GM21528 (cell line): Measurements from ENCODE around the gene OR9Q2.
"Not testable (repeated sequence)": the region's sequence is repeated elsewhere in the genome, so short reads cannot be mapped to it uniquely, and the experiment has no call there.

Experiments used
- ATAC-seq: cut with Tn5 transposase; IDR thresholded peaks from one replicate; pipeline ENCODE4 v1.9.1; 2021; ENCODE audit warnings: mild to moderate bottlenecking, moderate library complexity; ENCODE audit not compliant: unreplicated experiment, low FRiP score

OR9Q2 gene

GRCh38 chr11:58188770-58189169 lies at the start of gene OR9Q2:
TSS of gene OR9Q2 (plus strand) at chr11:58189070. CDS start at chr11:58190491, 1,421 bp downstream.
- ATAC-seq: no peak

GRCh38 chr11:58142761-58143160 lies 46.1 kb upstream of the OR9Q2 start:
- ATAC-seq: no peak

- no peak for ATAC-seq
These were observed 36.1 kb upstream of the OR9Q2 start for GRCh38 chr11:58152781-58153180.

GRCh38 chr11:58164389-58164788 lies 24.5 kb upstream of the OR9Q2 start:
- ATAC-seq: no peak

GRCh38 chr11:58164990-58165389 lies 23.9 kb upstream of the OR9Q2 start:
- no peak for ATAC-seq

GRCh38 chr11:58165504-58166106 lies 23.3 kb upstream of the OR9Q2 start:
- ATAC-seq: no peak

GRCh38 chr11:58177409-58178054 lies 11.3 kb upstream of the OR9Q2 start:
- no peak for ATAC-seq

GRCh38 chr11:58178444-58178843 lies 10.4 kb upstream of the OR9Q2 start:
- ATAC-seq: no peak

GRCh38 chr11:58179648-58180047 lies 9.2 kb upstream of the OR9Q2 start:
- ATAC-seq: no peak

GRCh38 chr11:58186938-58187337 lies 1.9 kb upstream of the OR9Q2 start:
- ATAC-seq: no peak

- ATAC-seq: no peak
These were observed 3.4 kb downstream of the OR9Q2 start for GRCh38 chr11:58192229-58192628.

- no peak for ATAC-seq
These were observed 4.5 kb downstream of the OR9Q2 start for GRCh38 chr11:58193391-58193790.

GRCh38 chr11:58195939-58196338 lies 7.1 kb downstream of the OR9Q2 start:
- no peak for ATAC-seq

- no peak for ATAC-seq
These were observed 10.4 kb downstream of the OR9Q2 start for GRCh38 chr11:58199271-58199670.

- ATAC-seq: no peak
These were observed 15.2 kb downstream of the OR9Q2 start, which contains the start of gene OR1S2 for GRCh38 chr11:58204042-58204441. TSS of gene OR1S2 (minus strand) at chr11:58204142. CDS start at chr11:58204142, 0 bp downstream.

- not testable (repeated sequence) for ATAC-seq
These were observed 23.6 kb downstream of the OR9Q2 start, which contains the start of gene OR1S1 for GRCh38 chr11:58212420-58212819. TSS of gene OR1S1 (plus strand) at chr11:58212720.

- ATAC-seq: no peak
These were observed 27.6 kb downstream of the OR9Q2 start for GRCh38 chr11:58216476-58216875.

GRCh38 chr11:58222721-58223120 lies 33.9 kb downstream of the OR9Q2 start:
- ATAC-seq: no peak

- ATAC-seq: no peak
These were observed 39.2 kb downstream of the OR9Q2 start for GRCh38 chr11:58227956-58228615.
